ENCODE results near the gene ACMSD.
"Not testable (repeated sequence)": the region's sequence is repeated elsewhere in the genome, so short reads cannot be mapped to it uniquely, and the experiment has no call there.

The ACMSD gene

DNA sequence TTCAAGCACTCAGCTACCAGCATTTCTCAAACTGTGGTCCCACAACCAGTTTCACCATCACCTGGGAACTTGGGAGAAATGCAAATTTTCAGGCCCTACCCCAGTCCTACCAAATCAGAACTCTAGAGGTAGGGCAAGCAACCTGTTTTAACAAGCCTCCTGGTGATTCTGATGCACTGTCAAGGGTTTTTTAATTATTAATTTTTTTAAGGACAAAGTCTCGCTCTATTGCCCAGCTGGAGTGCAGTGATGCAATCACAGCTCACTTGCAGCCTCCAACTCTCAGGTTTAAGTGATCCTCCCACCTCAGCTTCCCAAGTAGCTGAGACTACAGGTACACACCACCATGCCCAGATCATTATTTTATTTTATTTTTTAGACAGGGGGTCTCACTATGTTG lies 7.8 kb downstream of the ACMSD start:
- no peak overlapping the region for H3K4me3 ChIP-seq (replicated peaks; ENCODE audit: low read depth, low read length)
- no peak for DNase-seq (ENCODE audit: low read depth)
- TF ChIP-seq CTCF (IDR thresholded peaks at IDR 0.05; ENCODE audit: low read length, missing control alignments) = no peak

DNA sequence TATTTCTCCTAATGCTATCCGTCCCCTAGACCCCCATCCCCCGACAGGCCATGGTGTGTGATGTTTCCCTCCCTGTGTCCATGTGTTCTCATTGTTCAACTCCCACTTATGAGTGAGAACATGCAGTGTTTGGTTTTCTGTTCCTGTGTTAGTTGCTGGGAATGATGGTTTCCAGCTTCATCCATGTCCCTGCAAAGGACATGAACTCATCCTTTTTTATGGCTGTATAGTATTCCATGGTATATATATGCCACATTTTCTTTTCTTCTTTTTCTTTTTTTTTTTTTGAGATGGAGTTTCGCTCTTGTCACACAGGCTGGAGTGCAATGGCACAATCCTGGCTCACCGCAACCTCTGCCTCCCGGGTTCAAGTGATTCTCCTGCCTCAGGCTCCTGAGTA lies 9.2 kb downstream of the ACMSD start:
- not testable (repeated sequence) for H3K4me3 ChIP-seq (replicated peaks; ENCODE audit: low read depth, low read length); DNase-seq (ENCODE audit: low read depth)

DNA sequence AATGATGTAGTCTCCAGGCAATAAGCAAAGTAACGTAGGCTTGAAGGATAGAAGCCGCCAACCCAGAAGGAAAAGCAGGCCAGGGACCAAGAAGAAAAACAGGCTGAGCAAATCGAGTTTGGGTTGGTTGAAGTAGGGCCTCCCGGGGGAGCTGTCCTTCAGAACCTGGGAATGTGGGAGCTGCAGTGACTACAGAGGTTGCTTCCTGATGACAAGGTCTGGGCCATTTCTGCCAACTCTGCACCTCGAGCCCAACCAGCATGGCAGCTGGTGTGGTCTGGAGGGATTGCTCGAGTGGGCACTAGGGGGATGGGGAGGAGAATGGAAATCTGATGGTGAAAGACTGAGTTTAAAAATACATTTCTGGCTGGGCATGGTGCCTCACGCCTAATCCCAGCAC lies 14.1 kb downstream of the ACMSD start:
- peak; percentile 10 for DNase-seq (ENCODE audit: low read depth)
- TF ChIP-seq CTCF (IDR thresholded peaks at IDR 0.05; ENCODE audit: low read length, missing control alignments) = no peak
- no peak overlapping the region for H3K4me3 ChIP-seq (replicated peaks; ENCODE audit: low read depth, low read length)

GRCh38 chr2:134855709-134856108 lies 17.3 kb downstream of the ACMSD start:
- no peak for DNase-seq (ENCODE audit: low read depth)
- no peak overlapping the region for H3K4me3 ChIP-seq (replicated peaks; ENCODE audit: low read depth, low read length)
- no peak for TF ChIP-seq CTCF (IDR thresholded peaks at IDR 0.05; ENCODE audit: low read length, missing control alignments)

- no peak for TF ChIP-seq CTCF (IDR thresholded peaks at IDR 0.05; ENCODE audit: low read length, missing control alignments)
- no peak for DNase-seq (ENCODE audit: low read depth)
- no peak overlapping the region for H3K4me3 ChIP-seq (replicated peaks; ENCODE audit: low read depth, low read length)
Observed at GRCh38 chr2:134858245-134858644, 19.8 kb downstream of the ACMSD start.

DNA sequence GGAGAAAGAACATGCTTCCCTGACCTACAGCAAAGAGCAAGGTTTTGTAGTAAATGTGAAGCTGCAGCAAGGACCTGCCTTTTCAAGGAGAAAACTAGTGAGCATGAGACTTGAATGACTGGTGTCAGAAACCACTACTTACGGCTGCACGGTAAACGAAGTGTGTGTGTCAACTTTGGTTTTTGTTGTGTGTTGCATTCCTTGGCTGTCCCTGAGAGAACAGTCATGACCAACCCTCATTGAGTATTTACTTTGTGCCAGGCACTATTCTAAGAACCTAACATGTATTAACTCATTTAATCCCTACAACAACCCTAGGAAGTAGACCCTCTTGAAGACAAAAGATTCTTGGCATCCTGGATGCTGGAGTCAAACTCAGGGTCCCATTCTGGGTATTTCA lies 22.8 kb downstream of the ACMSD start:
- H3K4me3 ChIP-seq (replicated peaks; ENCODE audit: low read depth, low read length) = no peak overlapping the region
- no peak for TF ChIP-seq CTCF (IDR thresholded peaks at IDR 0.05; ENCODE audit: low read length, missing control alignments)
- no peak for DNase-seq (ENCODE audit: low read depth)

- TF ChIP-seq CTCF (IDR thresholded peaks at IDR 0.05; ENCODE audit: low read length, missing control alignments) = no peak
Observed at GRCh38 chr2:134862069-134862468, 23.7 kb downstream of the ACMSD start.

DNA sequence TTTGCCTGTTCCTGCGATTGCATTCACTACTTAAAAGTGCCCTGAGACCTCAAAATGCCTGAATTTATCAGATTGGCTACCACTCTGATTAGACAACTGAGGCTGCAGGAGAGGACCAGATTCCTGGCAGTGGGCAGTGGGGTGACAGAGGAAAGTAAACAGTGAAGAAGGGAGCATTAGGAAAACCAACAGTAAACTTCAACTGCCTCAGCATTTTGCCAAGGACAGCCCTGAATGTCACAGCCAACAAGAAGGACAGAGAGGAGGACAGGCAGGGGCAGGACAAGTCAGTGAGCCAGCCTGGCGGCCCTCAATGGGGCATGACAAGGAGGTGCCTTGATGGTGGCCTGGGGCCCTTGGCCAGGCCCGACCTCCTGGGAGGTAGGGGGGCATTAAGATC lies 24.3 kb downstream of the ACMSD start:
- DNase-seq (ENCODE audit: low read depth) = no peak
- no peak for TF ChIP-seq CTCF (IDR thresholded peaks at IDR 0.05; ENCODE audit: low read length, missing control alignments)
- no peak overlapping the region for H3K4me3 ChIP-seq (replicated peaks; ENCODE audit: low read depth, low read length)

More at GRCh38 chr2:134862069-134862468, 23.7 kb downstream of the ACMSD start:
- no peak overlapping the region for H3K4me3 ChIP-seq (replicated peaks; ENCODE audit: low read depth, low read length)
- DNase-seq (ENCODE audit: low read depth) = no peak

All from fibroblast of pulmonary artery (primary cell).